ENCODE results near the gene EEF1AKMT1.

EEF1AKMT1 gene

DNA sequence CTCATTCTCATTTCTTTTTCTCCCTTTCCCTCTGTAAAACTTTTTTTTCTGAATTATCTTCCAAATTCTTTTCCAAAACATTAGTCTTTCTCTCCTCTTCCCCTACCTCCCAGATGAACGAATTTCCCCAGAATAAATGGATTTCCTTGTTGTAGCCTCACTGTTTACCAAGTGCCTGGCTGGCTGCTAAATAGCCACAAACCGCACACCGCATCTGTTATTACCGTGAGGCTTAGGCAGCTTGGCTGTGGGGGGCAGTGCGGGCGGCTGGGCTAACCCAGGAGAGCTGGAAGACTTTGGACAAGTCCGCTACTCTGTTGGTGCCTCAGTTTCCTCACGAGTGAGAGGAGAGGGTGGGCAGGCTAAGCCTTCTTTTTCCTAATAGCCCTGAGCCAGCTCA is 59.6 kb downstream of the EEF1AKMT1 start:
- no peak overlapping the region for H2AFZ ChIP-seq (ENCODE audit: low read depth, low read length, severe bottlenecking)
- no peaks in the 10 kb centered on the region for H3K79me2 ChIP-seq (ENCODE audit: insufficient read depth, low read length)
- H3K9me3 ChIP-seq (ENCODE audit: insufficient read depth, low read length), result no peaks in the 10 kb centered on the region
- H3K9me2 ChIP-seq (replicated peaks; ENCODE audit: insufficient read depth, low read length), result no peaks in the 10 kb centered on the region
- no peaks in the 10 kb centered on the region for H4K20me1 ChIP-seq (ENCODE audit: low read depth, low read length)
- no peaks in the 10 kb centered on the region for H3K27me3 ChIP-seq (ENCODE audit: low read length)
- no peak overlapping the region for H3K4me3 ChIP-seq (ENCODE audit: insufficient read depth, low read length, poor library complexity, severe bottlenecking)
- no peaks in the 10 kb centered on the region for H3K36me3 ChIP-seq (ENCODE audit: low read length)
- no peak overlapping the region for H3K9ac ChIP-seq (ENCODE audit: low read length)
- TF ChIP-seq EZH2phosphoT487 (conservative IDR thresholded peaks at IDR 0.05; ENCODE audit: low read length), result no peak
- TF ChIP-seq, protein P1, sequence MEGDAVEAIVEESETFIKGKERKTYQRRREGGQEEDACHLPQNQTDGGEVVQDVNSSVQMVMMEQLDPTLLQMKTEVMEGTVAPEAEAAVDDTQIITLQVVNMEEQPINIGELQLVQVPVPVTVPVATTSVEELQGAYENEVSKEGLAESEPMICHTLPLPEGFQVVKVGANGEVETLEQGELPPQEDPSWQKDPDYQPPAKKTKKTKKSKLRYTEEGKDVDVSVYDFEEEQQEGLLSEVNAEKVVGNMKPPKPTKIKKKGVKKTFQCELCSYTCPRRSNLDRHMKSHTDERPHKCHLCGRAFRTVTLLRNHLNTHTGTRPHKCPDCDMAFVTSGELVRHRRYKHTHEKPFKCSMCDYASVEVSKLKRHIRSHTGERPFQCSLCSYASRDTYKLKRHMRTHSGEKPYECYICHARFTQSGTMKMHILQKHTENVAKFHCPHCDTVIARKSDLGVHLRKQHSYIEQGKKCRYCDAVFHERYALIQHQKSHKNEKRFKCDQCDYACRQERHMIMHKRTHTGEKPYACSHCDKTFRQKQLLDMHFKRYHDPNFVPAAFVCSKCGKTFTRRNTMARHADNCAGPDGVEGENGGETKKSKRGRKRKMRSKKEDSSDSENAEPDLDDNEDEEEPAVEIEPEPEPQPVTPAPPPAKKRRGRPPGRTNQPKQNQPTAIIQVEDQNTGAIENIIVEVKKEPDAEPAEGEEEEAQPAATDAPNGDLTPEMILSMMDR (IDR thresholded peaks at IDR 0.05; ENCODE audit: insufficient read depth, low read length, poor library complexity, severe bottlenecking), result no peak
- H3K4me2 ChIP-seq (ENCODE audit: low read depth, low read length, poor library complexity, severe bottlenecking), result no peak overlapping the region
- H3F3A ChIP-seq (ENCODE audit: insufficient read depth), result no peaks in the 10 kb centered on the region
- H3K27ac ChIP-seq (ENCODE audit: low read depth, low read length), result no peak overlapping the region

DNA sequence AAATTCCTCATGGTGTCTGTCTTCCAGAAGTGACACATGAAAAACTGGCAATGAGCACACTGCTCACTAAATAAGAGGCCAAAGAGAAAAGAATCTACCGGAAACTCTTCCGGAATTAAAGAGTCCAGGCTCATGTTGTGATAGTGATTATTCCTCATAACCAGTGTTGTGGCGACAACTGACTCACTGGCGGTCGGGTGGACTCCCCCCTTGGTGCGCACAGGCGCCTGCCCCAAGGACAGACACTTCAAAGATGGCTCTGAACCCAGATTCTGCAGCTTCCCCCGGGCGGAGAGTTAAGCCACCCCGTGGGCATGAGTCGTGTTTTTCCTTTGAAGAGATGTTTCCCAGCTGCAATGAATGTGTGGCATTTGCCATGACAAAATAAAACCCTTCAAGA is 60.0 kb downstream of the EEF1AKMT1 start:
- no peaks in the 10 kb centered on the region for H3K9me2 ChIP-seq (replicated peaks; ENCODE audit: insufficient read depth, low read length)
- H3K4me3 ChIP-seq (ENCODE audit: insufficient read depth, low read length, poor library complexity, severe bottlenecking), result no peak overlapping the region
- TF ChIP-seq, protein P1 (IDR thresholded peaks at IDR 0.05; ENCODE audit: insufficient read depth, low read length, poor library complexity, severe bottlenecking), result no peak
- no peak for TF ChIP-seq EZH2phosphoT487 (conservative IDR thresholded peaks at IDR 0.05; ENCODE audit: low read length)
- H3F3A ChIP-seq (ENCODE audit: insufficient read depth), result no peaks in the 10 kb centered on the region
- H3K9me3 ChIP-seq (ENCODE audit: insufficient read depth, low read length), result no peaks in the 10 kb centered on the region
- H3K79me2 ChIP-seq (ENCODE audit: insufficient read depth, low read length), result no peaks in the 10 kb centered on the region
- H2AFZ ChIP-seq (ENCODE audit: low read depth, low read length, severe bottlenecking), result no peak overlapping the region
- no peaks in the 10 kb centered on the region for H4K20me1 ChIP-seq (ENCODE audit: low read depth, low read length)
- no peaks in the 10 kb centered on the region for H3K27me3 ChIP-seq (ENCODE audit: low read length)
- H3K4me2 ChIP-seq (ENCODE audit: low read depth, low read length, poor library complexity, severe bottlenecking), result no peak overlapping the region
- H3K36me3 ChIP-seq (ENCODE audit: low read length), result no peaks in the 10 kb centered on the region
- H3K27ac ChIP-seq (ENCODE audit: low read depth, low read length), result no peak overlapping the region
- H3K9ac ChIP-seq (ENCODE audit: low read length), result no peak overlapping the region

DNA sequence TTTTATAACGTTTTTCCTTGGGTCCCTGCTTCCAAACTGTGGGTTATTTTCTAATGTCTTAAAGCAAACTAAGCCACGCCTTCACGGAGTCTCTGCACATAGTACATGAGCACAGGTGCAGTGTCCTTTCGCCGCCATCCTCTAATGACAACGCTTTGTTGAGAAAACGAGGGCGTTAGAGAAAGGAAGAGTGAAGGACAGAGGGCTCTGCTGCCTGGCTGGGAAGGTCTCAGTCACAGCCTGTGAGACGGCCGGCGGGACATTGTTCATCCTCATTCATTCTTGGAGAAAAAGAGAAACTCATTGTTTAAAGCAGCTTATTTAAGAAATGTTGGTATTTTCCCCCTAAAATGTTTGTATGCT is 60.8 kb downstream of the EEF1AKMT1 start:
- H3K4me2 ChIP-seq (ENCODE audit: low read depth, low read length, poor library complexity, severe bottlenecking), result no peak overlapping the region
- H3K27ac ChIP-seq (ENCODE audit: low read depth, low read length), result no peak overlapping the region
- no peaks in the 10 kb centered on the region for H3K27me3 ChIP-seq (ENCODE audit: low read length)
- H3K36me3 ChIP-seq (ENCODE audit: low read length), result no peaks in the 10 kb centered on the region
- no peaks in the 10 kb centered on the region for H3K79me2 ChIP-seq (ENCODE audit: insufficient read depth, low read length)
- H3K9ac ChIP-seq (ENCODE audit: low read length), result no peak overlapping the region
- H3K9me3 ChIP-seq (ENCODE audit: insufficient read depth, low read length), result no peaks in the 10 kb centered on the region
- TF ChIP-seq EZH2phosphoT487 (conservative IDR thresholded peaks at IDR 0.05; ENCODE audit: low read length), result no peak
- TF ChIP-seq, protein P1 (IDR thresholded peaks at IDR 0.05; ENCODE audit: insufficient read depth, low read length, poor library complexity, severe bottlenecking), result no peak
- no peaks in the 10 kb centered on the region for H3F3A ChIP-seq (ENCODE audit: insufficient read depth)
- no peaks in the 10 kb centered on the region for H3K9me2 ChIP-seq (replicated peaks; ENCODE audit: insufficient read depth, low read length)
- no peak overlapping the region for H3K4me3 ChIP-seq (ENCODE audit: insufficient read depth, low read length, poor library complexity, severe bottlenecking)
- no peaks in the 10 kb centered on the region for H4K20me1 ChIP-seq (ENCODE audit: low read depth, low read length)
- peak overlapping the region; percentile 80 for H2AFZ ChIP-seq (ENCODE audit: low read depth, low read length, severe bottlenecking)

All from SU-DHL-6 (cell line).